ENCODE measurements around the gene PROX2.

GRCh38 chr14:74848768-74849167, 27.2 kb downstream of the PROX2 start:
- TF ChIP-seq, protein P1, sequence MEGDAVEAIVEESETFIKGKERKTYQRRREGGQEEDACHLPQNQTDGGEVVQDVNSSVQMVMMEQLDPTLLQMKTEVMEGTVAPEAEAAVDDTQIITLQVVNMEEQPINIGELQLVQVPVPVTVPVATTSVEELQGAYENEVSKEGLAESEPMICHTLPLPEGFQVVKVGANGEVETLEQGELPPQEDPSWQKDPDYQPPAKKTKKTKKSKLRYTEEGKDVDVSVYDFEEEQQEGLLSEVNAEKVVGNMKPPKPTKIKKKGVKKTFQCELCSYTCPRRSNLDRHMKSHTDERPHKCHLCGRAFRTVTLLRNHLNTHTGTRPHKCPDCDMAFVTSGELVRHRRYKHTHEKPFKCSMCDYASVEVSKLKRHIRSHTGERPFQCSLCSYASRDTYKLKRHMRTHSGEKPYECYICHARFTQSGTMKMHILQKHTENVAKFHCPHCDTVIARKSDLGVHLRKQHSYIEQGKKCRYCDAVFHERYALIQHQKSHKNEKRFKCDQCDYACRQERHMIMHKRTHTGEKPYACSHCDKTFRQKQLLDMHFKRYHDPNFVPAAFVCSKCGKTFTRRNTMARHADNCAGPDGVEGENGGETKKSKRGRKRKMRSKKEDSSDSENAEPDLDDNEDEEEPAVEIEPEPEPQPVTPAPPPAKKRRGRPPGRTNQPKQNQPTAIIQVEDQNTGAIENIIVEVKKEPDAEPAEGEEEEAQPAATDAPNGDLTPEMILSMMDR (IDR thresholded peaks at IDR 0.05; ENCODE audit: low read length): no peak
- no peak for TF ChIP-seq EZH2 (IDR thresholded peaks at IDR 0.05; ENCODE audit: borderline replicate concordance, low read length)

Measured in OCI-LY1 (cell line).